ENCODE measurements around the gene GAS6.

The GAS6 gene

DNA sequence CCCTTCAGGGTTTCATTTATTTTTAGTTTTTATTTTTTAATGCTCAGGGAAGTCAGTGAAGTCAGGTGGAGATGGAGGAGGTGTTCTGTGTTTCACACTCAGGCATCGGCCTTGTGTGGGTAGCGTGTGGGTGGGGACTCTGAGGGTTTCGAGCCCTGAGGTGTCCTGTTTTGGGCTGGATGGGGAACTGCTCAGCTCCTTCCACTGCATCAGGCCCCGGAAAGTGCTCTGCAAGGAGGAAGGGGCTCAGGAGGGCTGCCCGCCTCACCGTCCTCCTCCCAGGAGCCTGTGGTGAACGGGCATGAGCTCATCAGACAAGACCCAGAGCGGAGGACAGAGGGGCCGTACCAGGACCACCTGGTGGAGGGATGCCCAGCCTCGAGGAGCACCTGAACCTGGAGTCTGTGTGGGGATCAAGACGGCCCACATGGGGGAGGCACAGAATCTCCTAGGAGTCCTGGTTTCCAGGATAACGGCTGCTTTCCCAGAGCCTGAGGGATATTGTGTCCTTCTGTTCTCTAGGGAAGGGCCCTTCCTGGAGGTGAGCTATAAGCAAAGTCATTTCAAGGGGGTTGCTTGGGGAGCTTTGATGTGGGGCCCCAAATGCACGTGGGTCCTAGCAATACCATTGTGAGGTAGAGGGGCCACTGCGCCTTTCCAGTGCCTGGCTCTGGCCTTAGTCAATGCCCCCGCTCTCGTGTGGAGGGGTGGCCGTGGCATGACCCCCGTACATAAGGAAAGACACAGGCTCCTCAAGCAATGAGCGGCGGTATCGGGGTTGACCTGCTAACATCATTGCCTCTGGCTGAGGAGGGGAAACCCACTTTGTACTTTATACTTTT is 13.5 kb upstream of the GAS6 start:
- TF ChIP-seq HDGF (IDR thresholded peaks at IDR 0.05; ENCODE audit: borderline replicate concordance) (no peak), BHLHE40 (IDR thresholded peaks at IDR 0.05; ENCODE audit: borderline replicate concordance) (no peak), TARDBP (IDR thresholded peaks at IDR 0.05) (no peak), ARNT (IDR thresholded peaks at IDR 0.05) (no peak), SP1 (IDR thresholded peaks at IDR 0.05) (no peak), ZNF384 (IDR thresholded peaks at IDR 0.05) (no peak)
- ChIA-PET POLR2A (no interaction called here), CTCF (no interaction called here)
- no peak for DNase-seq (ENCODE audit: extremely low spot score)

DNA sequence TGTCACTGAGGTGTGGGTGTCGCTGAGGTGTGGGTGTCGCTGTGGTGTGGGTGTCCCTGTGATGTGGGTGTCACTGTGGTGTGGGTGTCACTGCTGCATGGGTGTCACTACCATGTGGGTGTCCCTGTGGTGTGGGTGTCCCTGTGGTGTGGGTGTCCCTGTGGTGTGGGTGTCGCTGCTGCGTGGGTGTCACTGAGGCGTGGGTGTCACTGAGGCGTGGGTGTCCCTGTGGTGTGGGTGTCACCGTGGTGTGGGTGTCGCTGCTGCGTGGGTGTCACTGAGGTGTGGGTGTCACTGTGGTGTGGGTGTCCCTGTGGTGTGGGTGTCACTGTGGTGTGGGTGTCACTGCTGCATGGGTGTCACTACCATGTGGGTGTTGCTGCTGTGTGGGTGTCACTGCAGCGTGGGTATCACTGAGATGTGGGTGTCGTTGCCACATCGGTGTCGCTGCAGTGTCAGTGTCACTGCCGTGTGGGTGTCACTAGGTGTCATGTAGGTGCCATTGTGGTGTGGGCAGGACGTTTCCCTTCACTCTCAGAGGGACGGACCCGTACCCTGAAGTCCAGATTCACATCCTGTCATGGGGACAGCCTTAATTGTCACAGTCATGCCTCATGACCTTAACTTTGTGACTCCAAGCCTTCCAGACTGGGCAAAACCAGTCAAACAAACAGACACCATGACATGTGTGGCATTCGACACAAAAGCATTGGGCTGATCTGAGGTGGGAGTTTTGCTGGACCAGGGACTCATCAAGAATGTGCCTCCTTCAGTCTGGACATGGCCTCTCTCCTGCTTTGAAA is 12.7 kb upstream of the GAS6 start:
- POLR2A ChIA-PET: no interaction called here
- DNase-seq (ENCODE audit: extremely low spot score): no peak
- CTCF ChIA-PET: no interaction called here
- no peak for TF ChIP-seq L3MBTL2 (conservative IDR thresholded peaks at IDR 0.05)
- no peak for TF ChIP-seq FOXK2 (IDR thresholded peaks at IDR 0.05)
- no peak for TF ChIP-seq LEF1 (IDR thresholded peaks at IDR 0.05; ENCODE audit: borderline replicate concordance)
- no peak for TF ChIP-seq TARDBP (IDR thresholded peaks at IDR 0.05)
- no peak for TF ChIP-seq SP1 (IDR thresholded peaks at IDR 0.05)

DNA sequence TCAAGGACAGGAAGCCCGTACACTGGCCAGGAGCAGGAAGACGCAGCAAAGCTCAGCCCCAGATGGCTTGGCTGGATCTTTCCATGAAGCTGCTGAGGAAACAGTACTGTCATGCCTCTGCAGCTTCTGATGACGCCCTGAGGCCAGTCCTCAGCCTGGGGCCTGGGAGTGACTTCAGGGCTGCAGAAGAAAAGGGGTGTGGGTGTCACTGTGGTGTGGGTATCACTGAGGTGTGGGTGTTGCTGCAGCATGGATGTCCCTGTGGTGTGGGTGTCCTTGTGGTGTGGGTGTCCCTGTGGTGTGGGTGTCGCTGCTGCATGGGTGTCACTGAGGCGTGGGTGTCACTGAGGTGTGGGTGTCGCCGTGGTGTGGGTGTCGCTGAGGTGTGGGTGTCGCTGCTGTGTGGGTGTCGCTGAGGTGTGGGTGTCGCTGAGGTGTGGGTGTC is 12.0 kb upstream of the GAS6 start:
- ChIA-PET CTCF (no interaction called here), POLR2A (no interaction called here)
- no peak for DNase-seq (ENCODE audit: extremely low spot score)
- TF ChIP-seq HDGF (IDR thresholded peaks at IDR 0.05; ENCODE audit: borderline replicate concordance): no peak
- TF ChIP-seq FOXK2 (IDR thresholded peaks at IDR 0.05): no peak
- TF ChIP-seq, protein P1, sequence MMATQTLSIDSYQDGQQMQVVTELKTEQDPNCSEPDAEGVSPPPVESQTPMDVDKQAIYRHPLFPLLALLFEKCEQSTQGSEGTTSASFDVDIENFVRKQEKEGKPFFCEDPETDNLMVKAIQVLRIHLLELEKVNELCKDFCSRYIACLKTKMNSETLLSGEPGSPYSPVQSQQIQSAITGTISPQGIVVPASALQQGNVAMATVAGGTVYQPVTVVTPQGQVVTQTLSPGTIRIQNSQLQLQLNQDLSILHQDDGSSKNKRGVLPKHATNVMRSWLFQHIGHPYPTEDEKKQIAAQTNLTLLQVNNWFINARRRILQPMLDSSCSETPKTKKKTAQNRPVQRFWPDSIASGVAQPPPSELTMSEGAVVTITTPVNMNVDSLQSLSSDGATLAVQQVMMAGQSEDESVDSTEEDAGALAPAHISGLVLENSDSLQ (IDR thresholded peaks at IDR 0.05): no peak
- TF ChIP-seq FOXA1 (IDR thresholded peaks at IDR 0.05): no peak
- no peak for TF ChIP-seq ZNF384 (IDR thresholded peaks at IDR 0.05)
- TF ChIP-seq SUZ12 (IDR thresholded peaks at IDR 0.05): no peak
- TF ChIP-seq CTBP1 (IDR thresholded peaks at IDR 0.05; ENCODE audit: borderline replicate concordance): no peak
- TF ChIP-seq ELF4 (IDR thresholded peaks at IDR 0.05): no peak
- TF ChIP-seq L3MBTL2 (conservative IDR thresholded peaks at IDR 0.05): no peak
- no peak for TF ChIP-seq TARDBP (IDR thresholded peaks at IDR 0.05)
- TF ChIP-seq BHLHE40 (IDR thresholded peaks at IDR 0.05; ENCODE audit: borderline replicate concordance): no peak
- no peak for TF ChIP-seq SP1 (IDR thresholded peaks at IDR 0.05)
- TF ChIP-seq FOXM1 (IDR thresholded peaks at IDR 0.05; ENCODE audit: borderline replicate concordance): no peak
- TF ChIP-seq LEF1 (IDR thresholded peaks at IDR 0.05; ENCODE audit: borderline replicate concordance): no peak
- no peak for TF ChIP-seq NFRKB (IDR thresholded peaks at IDR 0.05)
- no peak for TF ChIP-seq ARNT (IDR thresholded peaks at IDR 0.05)

DNA sequence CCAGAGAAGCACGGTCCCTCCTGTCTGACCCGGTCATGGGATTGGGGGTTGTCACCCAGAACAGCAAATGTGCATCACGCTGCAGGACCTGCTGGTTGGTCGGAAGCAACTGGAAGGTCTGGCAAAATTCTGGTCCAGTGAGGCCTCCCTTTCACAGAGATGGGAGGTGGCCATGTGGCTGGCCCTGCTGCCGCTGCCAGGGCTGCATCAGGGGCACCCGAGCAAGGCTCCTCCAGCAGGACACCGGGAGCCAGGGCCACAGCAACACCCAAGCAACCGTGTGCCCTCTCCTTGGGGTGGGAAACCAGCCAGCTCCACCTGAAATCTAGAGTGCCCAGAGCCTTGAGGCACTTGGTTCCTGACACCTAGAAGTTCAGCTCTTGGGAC is 11.5 kb upstream of the GAS6 start:
- ChIA-PET POLR2A (no interaction called here), CTCF (no interaction called here)
- TF ChIP-seq HDGF (IDR thresholded peaks at IDR 0.05; ENCODE audit: borderline replicate concordance): no peak
- no peak for TF ChIP-seq NFRKB (IDR thresholded peaks at IDR 0.05)
- TF ChIP-seq, protein P1 (IDR thresholded peaks at IDR 0.05): no peak
- TF ChIP-seq ELF4 (IDR thresholded peaks at IDR 0.05): no peak
- no peak for TF ChIP-seq ARNT (IDR thresholded peaks at IDR 0.05)
- no peak for TF ChIP-seq CTBP1 (IDR thresholded peaks at IDR 0.05; ENCODE audit: borderline replicate concordance)
- TF ChIP-seq SP1 (IDR thresholded peaks at IDR 0.05): no peak
- no peak for TF ChIP-seq FOXM1 (IDR thresholded peaks at IDR 0.05; ENCODE audit: borderline replicate concordance)
- TF ChIP-seq FOXK2 (IDR thresholded peaks at IDR 0.05): no peak
- TF ChIP-seq SUZ12 (IDR thresholded peaks at IDR 0.05): no peak
- no peak for TF ChIP-seq ZNF384 (IDR thresholded peaks at IDR 0.05)
- TF ChIP-seq TARDBP (IDR thresholded peaks at IDR 0.05): no peak
- DNase-seq (ENCODE audit: extremely low spot score): no peak

DNA sequence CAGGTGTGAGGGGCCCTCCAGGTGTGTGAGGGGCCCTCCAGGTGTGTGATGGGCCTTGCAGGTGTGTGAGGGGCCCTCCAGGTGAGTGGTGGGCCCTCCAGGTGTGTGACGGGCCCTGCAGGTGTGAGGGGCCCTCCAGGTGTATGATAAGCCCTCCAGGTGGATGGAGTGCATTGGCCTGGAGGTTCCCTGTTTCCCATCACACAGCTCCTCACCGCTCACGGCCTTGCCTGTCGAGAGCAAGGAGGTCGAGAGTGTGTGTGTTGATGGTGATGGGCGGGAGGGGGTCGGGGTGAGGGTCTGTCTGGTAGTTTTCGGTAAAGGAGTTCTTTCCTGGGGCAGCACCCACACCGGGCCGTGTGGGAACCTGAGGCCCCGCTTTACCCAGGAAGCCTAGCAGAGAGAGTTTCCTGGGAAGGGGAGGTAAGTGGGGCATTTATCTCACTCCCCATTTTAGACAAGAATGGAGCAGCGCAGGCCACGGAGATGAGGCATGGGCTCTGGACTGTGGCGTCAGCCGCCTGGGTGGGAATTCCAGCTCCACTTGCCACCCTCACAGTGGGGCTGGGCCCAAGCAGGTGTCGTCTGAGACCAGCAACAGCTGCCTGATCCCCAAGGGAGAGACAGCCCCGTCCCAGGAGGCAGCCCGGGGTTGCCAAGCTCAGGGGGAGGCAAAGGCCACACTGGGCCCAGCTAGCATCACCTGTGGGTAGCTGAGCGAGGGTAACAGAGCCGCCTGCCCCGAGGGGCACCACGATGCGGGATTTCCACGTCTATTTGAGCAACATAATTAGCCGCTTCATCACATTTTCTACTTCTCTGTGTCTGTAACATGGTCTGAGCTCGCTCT is 10.9 kb upstream of the GAS6 start:
- CTCF ChIA-PET: no interaction called here
- TF ChIP-seq ELF4 (IDR thresholded peaks at IDR 0.05) (no peak), ZNF384 (IDR thresholded peaks at IDR 0.05) (no peak), L3MBTL2 (conservative IDR thresholded peaks at IDR 0.05) (no peak), CTBP1 (IDR thresholded peaks at IDR 0.05; ENCODE audit: borderline replicate concordance) (no peak), LEF1 (IDR thresholded peaks at IDR 0.05; ENCODE audit: borderline replicate concordance) (no peak), ARNT (IDR thresholded peaks at IDR 0.05) (no peak), HDGF (IDR thresholded peaks at IDR 0.05; ENCODE audit: borderline replicate concordance) (no peak), SUZ12 (IDR thresholded peaks at IDR 0.05) (no peak), TARDBP (IDR thresholded peaks at IDR 0.05) (no peak)
- TF ChIP-seq, protein P1 (IDR thresholded peaks at IDR 0.05): no peak
- DNase-seq (ENCODE audit: extremely low spot score): no peak
- POLR2A ChIA-PET: no interaction called here
